Measurements from ENCODE around the gene AMY2A.
"Not testable (repeated sequence)": the region's sequence is repeated elsewhere in the genome, so short reads cannot be mapped to it uniquely, and the experiment has no call there.

AMY2A gene

GRCh38 chr1:103641194-103641593 is 24.0 kb downstream of the AMY2A start:
- not testable (repeated sequence) for DNase-seq (ENCODE audit: low read depth, low spot score)

GRCh38 chr1:103643908-103644307 is 26.7 kb downstream of the AMY2A start:
- H3K36me3 ChIP-seq (ENCODE audit: control insufficient read depth, insufficient read depth, low read length); H3K4me3 ChIP-seq (ENCODE audit: low read length); H3K4me1 ChIP-seq (ENCODE audit: control insufficient read depth, insufficient read depth, low read length); H3K27ac ChIP-seq (ENCODE audit: low read length); H3K27me3 ChIP-seq (ENCODE audit: control insufficient read depth, insufficient read depth, low read length); DNase-seq (ENCODE audit: low read depth, low spot score); H3K9me3 ChIP-seq (ENCODE audit: control insufficient read depth, insufficient read depth, low read length): not testable (repeated sequence)
- no CpG with 5 or more reads among the region's 3 CpGs for WGBS (ENCODE audit: insufficient coverage, insufficient read length)

More at GRCh38 chr1:103641194-103641593, 24.0 kb downstream of the AMY2A start:
- H3K27ac ChIP-seq (ENCODE audit: low read length); H3K36me3 ChIP-seq (ENCODE audit: control insufficient read depth, insufficient read depth, low read length); H3K4me3 ChIP-seq (ENCODE audit: low read length); H3K4me1 ChIP-seq (ENCODE audit: control insufficient read depth, insufficient read depth, low read length); H3K27me3 ChIP-seq (ENCODE audit: control insufficient read depth, insufficient read depth, low read length); H3K9me3 ChIP-seq (ENCODE audit: control insufficient read depth, insufficient read depth, low read length): not testable (repeated sequence)
- WGBS (ENCODE audit: insufficient coverage, insufficient read length), result no CpG with 5 or more reads among the region's 3 CpGs

GRCh38 chr1:103650305-103650704 is 33.1 kb downstream of the AMY2A start:
- not testable (repeated sequence) for DNase-seq (ENCODE audit: low read depth, low spot score); H3K36me3 ChIP-seq (ENCODE audit: control insufficient read depth, insufficient read depth, low read length); H3K9me3 ChIP-seq (ENCODE audit: control insufficient read depth, insufficient read depth, low read length); H3K4me1 ChIP-seq (ENCODE audit: control insufficient read depth, insufficient read depth, low read length); H3K27me3 ChIP-seq (ENCODE audit: control insufficient read depth, insufficient read depth, low read length); H3K27ac ChIP-seq (ENCODE audit: low read length); H3K4me3 ChIP-seq (ENCODE audit: low read length)
- no CpG with 5 or more reads among the region's 3 CpGs for WGBS (ENCODE audit: insufficient coverage, insufficient read length)

GRCh38 chr1:103650889-103651288 is 33.7 kb downstream of the AMY2A start:
- H3K4me1 ChIP-seq (ENCODE audit: control insufficient read depth, insufficient read depth, low read length); DNase-seq (ENCODE audit: low read depth, low spot score); H3K4me3 ChIP-seq (ENCODE audit: low read length); H3K36me3 ChIP-seq (ENCODE audit: control insufficient read depth, insufficient read depth, low read length); H3K9me3 ChIP-seq (ENCODE audit: control insufficient read depth, insufficient read depth, low read length); H3K27me3 ChIP-seq (ENCODE audit: control insufficient read depth, insufficient read depth, low read length); H3K27ac ChIP-seq (ENCODE audit: low read length): not testable (repeated sequence)
- WGBS (ENCODE audit: insufficient coverage, insufficient read length), result no CpG with 5 or more reads among the region's 4 CpGs

GRCh38 chr1:103654133-103654532 is 36.9 kb downstream of the AMY2A start:
- not testable (repeated sequence) for DNase-seq (ENCODE audit: low read depth, low spot score); H3K27me3 ChIP-seq (ENCODE audit: control insufficient read depth, insufficient read depth, low read length); H3K4me1 ChIP-seq (ENCODE audit: control insufficient read depth, insufficient read depth, low read length); H3K36me3 ChIP-seq (ENCODE audit: control insufficient read depth, insufficient read depth, low read length); H3K27ac ChIP-seq (ENCODE audit: low read length); H3K4me3 ChIP-seq (ENCODE audit: low read length); H3K9me3 ChIP-seq (ENCODE audit: control insufficient read depth, insufficient read depth, low read length)
- no CpG with 5 or more reads among the region's 6 CpGs for WGBS (ENCODE audit: insufficient coverage, insufficient read length)

GRCh38 chr1:103655460-103655859 is 38.2 kb downstream of the AMY2A start, which contains the start of gene AMY1A:
Gene AMY1A, plus strand, starts transcription at chr1:103655760. Its CDS starts 571 bp downstream, at chr1:103656331.
- H3K9me3 ChIP-seq (ENCODE audit: control insufficient read depth, insufficient read depth, low read length); DNase-seq (ENCODE audit: low read depth, low spot score); H3K4me1 ChIP-seq (ENCODE audit: control insufficient read depth, insufficient read depth, low read length); H3K4me3 ChIP-seq (ENCODE audit: low read length); H3K27ac ChIP-seq (ENCODE audit: low read length); H3K36me3 ChIP-seq (ENCODE audit: control insufficient read depth, insufficient read depth, low read length); H3K27me3 ChIP-seq (ENCODE audit: control insufficient read depth, insufficient read depth, low read length): not testable (repeated sequence)
- WGBS (ENCODE audit: insufficient coverage, insufficient read length), result no CpG with 5 or more reads among the region's 5 CpGs
